ENCODE measurements around the gene BICD1.
A peak's percentile ranks its signal among the peaks of the same experiment; 100 is the strongest.
"Not testable (repeated sequence)": the region's sequence is repeated elsewhere in the genome, so short reads cannot be mapped to it uniquely, and the experiment has no call there.

Gene BICD1

DNA sequence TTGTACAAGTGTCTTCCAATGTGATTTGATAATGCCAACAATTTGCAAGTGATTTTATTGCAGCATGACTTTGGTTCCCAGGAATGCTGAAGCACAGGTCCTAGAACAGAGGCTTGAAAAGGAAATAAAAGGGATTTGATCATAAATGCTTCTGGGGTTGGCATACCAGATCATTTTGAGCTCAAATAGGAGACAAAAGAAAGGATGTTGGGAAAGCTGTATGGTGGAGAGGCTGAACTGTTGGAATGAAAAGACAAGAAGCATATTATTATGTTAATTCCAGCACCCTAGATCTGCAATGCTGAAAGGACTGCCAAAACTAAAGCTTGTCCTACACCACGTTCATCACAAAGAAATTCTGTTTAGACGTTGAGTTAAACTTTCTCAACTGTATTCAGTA is 143.1 kb downstream of the BICD1 start:
- DNase-seq: no peak

DNA sequence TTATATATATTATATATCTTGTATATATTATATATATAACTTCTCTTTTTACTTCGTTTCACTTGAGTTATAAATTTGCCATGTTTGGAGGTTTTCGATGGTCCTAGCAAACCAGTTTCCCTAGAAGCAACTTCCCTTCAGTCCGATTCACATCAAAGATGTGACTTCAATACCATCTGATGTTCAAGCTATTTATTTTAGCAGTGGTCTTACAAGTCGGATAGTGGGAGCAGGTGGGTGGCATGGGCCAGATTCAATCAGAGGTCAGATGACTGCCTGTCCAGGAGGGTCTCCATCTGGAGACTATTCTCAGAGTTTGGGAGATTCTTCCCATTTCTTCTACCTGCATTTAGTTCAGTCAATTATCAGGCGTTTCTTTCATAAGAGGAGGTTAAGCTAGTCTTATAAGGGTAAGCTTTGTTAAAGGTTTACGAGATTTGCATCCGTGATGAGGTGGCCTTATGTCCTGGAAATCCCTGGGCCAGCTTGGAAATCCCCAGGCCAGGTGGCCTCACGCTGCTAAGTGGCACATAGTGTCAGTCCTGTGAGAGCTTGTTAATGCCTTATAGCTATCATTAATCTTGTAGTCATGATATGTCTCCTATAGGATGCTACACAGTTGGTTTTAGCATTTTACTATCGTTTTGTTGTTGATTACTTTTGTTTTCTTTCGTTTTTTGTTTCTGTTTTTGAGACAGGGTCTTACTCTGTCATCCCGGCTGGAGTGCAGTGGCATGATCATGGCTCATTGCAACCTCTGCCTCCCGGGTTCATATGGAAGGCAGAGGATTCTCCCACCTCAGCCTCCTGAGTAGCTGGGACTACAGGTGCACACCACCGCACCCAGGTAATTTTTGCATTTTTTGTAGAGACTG is 145.8 kb downstream of the BICD1 start:
- DNase-seq: no peak

- no peak for DNase-seq
Observed at GRCh38 chr12:32253154-32253790, 146.6 kb downstream of the BICD1 start.

DNA sequence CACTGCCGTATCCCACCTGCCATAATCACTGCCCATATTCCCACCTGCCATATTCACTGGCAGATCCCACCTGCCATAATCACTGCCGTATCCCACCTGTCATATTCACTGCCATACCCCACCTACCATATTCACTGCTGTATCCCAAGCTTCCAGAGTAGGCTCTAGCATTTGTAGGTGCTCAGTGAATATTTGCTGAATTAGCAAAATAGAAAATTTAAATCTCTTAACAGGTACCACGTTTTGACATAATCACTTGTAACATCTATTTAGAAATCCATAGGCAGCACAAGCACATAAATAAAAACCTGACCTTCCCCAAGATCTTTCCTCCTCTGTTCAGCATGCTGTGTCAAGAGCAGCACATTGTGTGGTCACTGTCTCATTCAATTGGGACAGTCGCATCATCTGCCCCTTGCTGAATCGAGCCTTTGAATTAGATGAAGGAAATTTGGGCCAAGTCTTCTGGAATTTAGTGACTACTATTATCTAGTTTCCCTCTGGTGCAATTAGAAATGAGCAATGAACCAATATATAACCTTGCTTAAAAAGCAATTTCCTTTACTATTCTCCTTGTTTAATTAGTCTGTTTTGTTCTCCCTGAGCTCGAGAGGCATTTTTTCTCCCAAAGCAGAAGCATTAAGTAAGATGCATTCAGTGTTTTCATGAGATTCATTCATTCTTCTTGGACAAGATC is 147.8 kb downstream of the BICD1 start:
- DNase-seq: no peak

DNA sequence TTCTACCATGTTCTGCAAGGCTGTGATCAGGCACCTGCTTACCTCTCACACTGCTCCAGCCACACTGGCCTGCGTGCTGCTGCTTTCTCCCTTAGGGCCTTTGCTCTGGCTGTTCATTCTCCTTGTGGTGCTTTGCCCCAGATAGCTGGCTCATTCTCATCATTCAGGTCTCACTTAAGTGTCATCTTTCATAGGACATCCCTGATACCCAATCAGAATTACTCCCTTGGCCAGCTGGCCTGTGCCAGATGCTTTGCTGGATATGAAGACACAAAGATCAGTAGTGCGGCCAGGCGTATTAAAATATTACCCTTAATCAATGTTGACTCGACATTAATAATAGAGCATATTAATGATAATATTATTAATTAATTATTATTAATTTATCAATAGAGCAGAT is 148.9 kb downstream of the BICD1 start:
- DNase-seq: no peak

- DNase-seq: no peak
Observed at GRCh38 chr12:32257695-32258496, 151.2 kb downstream of the BICD1 start.

DNA sequence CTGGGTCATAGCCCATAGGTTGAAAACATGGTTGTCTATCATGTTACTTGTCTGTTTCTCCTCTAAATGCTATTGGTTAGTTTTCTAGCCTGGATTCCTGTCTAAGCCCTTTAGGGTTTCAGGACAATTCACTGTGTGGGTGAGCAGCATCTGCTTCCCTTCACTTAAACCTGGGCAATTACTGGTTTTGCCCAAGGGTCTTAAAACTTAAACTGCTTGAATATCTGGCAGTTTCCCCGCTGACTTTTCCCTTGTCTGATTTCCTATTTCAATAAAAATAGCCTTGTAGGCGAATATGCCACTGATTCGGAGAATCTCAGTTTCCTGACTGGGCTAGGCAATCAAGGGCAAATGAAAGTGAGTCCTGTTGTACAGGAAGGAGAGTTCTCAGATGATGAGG is 154.0 kb downstream of the BICD1 start:
- DNase-seq: no peak

DNA sequence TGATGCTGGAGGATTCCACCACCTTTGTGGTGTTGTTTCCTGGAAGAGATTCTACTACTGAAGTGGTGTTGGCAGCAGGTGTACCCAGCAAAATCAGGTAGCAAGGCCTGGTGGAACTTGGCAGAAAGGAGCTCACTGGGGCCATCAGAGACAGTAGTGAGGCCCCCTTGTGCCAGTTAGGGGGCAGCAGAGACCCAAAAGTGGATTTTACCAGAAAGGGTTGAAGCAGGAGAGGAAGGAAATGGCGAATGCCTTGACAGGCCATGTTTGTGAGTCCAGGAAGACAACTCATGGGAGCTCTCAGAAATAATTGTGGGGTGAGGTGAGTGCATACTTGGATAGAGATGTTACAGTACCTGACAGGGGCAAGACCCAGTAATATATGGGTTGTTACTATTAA is 155.0 kb downstream of the BICD1 start:
- no peak for DNase-seq

DNA sequence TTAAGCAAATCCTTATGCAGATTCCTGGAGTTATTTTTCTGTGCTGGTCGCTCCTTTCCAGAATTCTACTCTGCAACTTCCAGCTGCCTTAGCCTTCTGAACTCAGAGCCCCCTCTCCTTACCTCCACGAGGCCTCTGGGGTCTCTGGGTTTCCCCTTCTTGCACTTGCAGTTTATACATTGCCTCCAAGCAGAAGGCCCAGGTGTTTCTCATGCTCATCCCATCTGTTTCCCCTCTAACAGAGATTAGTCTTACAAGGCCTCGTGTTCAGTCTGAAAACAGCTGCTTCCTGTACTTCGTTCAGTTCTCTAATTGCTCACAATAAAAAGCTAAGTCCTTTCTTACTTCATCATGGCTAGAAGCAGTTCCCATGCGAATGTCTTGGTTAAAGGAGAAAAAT is 158.3 kb downstream of the BICD1 start:
- no peak for DNase-seq

- no peak for DNase-seq
Observed at GRCh38 chr12:32265456-32265855, 158.8 kb downstream of the BICD1 start.

DNA sequence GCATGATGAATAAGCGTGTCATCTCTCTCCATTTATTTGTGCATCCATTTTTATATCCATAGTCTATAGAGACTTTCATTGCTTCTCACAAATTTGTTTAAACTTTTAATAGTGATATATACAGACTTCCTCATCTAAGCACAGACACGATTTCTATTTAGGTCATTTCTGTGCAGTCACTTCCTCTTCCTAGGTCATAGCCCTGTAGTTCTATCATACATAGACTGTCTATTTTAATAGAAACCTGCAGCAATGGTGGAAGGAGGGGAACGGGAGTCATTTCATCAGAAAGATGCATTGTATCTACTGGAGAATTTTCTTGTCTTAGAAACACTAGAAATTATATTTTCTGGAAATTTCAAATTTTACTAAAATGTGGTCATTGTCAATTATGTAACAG is 159.3 kb downstream of the BICD1 start:
- DNase-seq: no peak

DNA sequence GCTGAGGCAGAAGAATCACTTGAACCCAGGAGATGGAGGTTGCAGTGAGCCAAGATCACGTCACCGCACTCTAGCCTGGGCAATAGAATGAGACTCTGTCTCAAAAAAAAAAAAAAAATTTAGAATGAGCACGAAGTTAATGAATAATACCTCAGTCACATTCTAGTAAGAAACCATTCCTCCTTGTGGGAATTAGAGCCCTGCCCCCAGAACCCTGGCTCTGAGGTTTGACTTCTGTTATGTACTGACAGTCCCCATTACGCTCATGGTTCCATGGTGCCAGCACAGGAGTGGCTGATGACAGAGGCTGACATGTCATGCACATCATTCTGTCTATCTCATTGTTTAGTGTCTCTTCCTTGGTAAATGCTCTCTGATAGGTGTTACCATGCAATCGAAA is 160.1 kb downstream of the BICD1 start:
- DNase-seq: no peak

- DNase-seq: no peak
Observed at GRCh38 chr12:32270818-32271710, 164.4 kb downstream of the BICD1 start.

DNA sequence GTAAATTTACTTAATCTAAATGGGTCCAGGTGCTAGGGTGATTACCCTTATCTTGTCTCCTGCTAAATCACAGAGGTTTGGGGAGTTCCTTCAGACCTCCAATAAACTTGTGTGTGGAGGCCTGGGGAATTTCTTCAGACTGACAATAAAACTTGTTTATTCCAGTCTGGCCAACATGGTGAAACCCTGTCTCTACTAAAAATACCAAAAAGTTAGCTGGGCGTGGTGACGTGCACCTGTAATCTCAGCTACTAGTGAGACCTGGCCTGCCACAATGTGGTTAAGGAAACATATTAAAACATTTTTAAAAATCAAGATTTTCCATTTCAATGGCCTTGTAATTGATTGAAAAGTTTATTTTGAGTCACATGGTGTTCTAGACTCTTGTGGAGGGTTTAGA is 165.8 kb downstream of the BICD1 start:
- DNase-seq: no peak

GRCh38 chr12:32273063-32273522 is 166.4 kb downstream of the BICD1 start:
- DNase-seq: no peak

DNA sequence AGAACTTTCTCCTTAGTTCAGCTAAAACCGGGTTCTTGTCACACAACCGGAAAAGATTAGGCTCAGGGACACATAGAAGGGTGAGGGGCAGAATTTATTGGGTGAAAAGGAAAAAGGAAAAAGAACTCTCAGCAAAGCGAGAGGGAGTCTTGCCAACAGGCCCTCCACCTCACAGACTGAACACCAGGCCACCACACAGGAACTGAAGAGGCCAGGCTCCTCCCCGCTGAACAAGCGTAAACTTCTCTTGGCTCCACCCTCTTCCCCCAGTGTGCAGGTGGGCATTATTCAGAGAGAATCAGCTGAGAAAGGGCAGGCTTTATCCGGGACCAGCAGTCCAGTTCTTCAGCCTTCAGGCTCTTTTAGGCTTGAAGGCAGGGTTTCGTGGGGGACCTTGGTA is 167.1 kb downstream of the BICD1 start:
- peak; percentile 12 for DNase-seq

GRCh38 chr12:32274665-32275064 is 168.0 kb downstream of the BICD1 start:
- no peak for DNase-seq

DNA sequence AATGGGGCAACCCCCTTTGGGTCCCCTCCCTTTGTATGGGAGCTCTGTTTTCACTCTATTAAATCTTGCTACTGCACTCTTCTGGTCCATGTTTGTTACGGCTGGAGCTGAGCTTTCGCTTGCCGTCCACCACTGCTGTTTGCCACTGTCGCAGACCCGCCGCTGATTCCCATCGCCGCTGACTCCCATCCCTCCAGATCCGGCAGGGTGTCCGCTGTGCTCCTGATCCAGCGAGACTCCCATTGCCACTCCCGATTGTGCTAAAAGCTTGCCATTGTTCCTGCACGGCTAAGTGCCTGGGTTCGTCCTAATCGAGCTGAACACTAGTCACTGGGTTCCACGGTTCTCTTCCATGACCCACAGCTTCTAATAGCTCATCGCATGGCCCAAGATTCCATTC is 168.9 kb downstream of the BICD1 start:
- DNase-seq: not testable (repeated sequence)

DNA sequence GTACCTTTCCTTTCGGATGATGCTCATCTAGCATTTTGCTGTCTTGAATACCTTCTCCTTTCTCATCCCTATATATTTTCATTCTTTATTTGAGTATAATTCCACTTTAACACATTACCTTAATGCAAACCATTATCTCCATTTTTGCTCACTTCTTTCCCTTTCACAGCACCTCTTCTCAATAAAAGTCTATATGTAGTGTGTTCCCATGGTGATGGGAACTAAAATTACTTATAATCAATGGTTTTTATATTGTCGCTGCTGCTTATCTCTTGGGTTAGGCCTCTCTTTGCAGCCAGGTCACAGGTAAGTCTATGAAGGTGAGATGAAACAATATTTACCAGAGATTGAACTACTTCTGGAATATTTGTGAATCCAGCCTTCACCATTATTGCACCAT is 171.1 kb downstream of the BICD1 start:
- no peak for DNase-seq

DNA sequence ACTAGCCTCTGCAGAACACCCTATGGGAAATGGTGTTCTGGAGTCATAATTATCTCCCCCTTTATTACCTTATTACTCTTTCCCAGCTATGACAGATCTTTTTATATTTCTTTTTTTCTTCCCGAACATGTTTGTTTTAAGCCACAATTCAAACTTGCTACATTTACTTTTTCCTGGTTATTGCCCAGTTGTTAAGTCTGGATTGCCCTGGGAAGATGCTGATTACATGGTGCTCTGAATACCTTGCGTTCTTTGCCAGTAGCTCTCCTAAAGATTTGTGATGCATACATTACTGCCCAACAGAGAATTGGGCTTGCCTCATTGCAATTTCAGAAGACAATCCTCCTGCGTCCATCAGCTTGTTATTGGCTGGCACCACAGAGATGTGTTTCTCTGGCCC is 174.5 kb downstream of the BICD1 start:
- no peak for DNase-seq

- DNase-seq: no peak
Observed at GRCh38 chr12:32284561-32284960, 177.9 kb downstream of the BICD1 start.

- no peak for DNase-seq
Observed at GRCh38 chr12:32285021-32285420, 178.4 kb downstream of the BICD1 start.
